Measurements from ENCODE around the gene GALNS.
"Not testable (repeated sequence)": the region's sequence is repeated elsewhere in the genome, so short reads cannot be mapped to it uniquely, and the experiment has no call there.

GALNS gene

DNA sequence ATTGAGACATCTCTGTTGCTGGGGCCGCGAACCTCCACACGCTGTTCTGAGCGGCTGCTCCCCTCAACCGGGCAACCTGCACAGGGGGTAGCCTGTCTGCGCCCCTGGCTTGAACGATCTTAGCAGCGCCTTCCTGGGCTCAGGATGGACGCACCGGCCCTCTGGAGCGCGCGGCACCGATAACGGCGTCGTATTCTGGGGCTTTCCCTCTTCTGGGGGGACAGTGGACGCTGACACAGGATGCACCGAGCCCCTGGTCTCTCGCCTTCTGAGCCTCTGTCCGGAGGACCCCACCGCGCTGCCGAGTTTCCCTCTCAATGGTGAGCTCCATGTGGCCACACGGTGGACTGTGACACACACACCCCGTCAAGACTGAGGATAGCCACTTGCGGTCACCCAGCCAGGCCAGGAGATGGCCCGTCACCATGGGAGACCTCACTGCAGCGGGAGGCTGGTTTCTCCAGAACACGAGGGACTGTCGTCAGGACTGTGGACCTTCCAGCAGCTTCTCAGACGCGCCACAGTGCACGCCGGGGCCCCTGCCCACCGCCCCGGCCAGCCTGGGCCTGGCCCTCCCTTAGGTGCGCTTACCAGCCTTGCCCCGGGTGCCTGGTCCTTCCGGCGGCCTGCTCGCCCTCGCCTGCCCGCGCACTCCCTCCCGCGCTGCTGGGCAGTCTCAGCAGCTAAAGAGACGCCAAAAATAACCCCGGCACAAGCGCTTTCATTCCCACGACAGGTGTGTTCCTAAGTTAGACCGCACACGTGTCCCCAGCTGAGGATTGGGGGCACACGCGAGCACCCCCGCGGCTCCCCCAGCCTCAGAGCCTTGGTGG, 39.7 kb upstream of the GALNS start:
- TF ChIP-seq, protein P1, sequence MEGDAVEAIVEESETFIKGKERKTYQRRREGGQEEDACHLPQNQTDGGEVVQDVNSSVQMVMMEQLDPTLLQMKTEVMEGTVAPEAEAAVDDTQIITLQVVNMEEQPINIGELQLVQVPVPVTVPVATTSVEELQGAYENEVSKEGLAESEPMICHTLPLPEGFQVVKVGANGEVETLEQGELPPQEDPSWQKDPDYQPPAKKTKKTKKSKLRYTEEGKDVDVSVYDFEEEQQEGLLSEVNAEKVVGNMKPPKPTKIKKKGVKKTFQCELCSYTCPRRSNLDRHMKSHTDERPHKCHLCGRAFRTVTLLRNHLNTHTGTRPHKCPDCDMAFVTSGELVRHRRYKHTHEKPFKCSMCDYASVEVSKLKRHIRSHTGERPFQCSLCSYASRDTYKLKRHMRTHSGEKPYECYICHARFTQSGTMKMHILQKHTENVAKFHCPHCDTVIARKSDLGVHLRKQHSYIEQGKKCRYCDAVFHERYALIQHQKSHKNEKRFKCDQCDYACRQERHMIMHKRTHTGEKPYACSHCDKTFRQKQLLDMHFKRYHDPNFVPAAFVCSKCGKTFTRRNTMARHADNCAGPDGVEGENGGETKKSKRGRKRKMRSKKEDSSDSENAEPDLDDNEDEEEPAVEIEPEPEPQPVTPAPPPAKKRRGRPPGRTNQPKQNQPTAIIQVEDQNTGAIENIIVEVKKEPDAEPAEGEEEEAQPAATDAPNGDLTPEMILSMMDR (IDR thresholded peaks at IDR 0.05; ENCODE audit: unreplicated experiment in 3 of 3): no peak
- Mint-ChIP-seq H3K9me3 (no peaks in the 10 kb centered on the region), H3K27ac (no peak overlapping the region), H3K4me3 (peak overlapping the region in 2 of 3 experiments; percentile 54 to 76), H3K27me3 (ENCODE audit: low read depth) (no peaks in the 10 kb centered on the region), H3K36me3 (ENCODE audit: low read depth) (no peaks in the 10 kb centered on the region), H3K4me1 (peaks cover 15% of the 10 kb centered on the region)

DNA sequence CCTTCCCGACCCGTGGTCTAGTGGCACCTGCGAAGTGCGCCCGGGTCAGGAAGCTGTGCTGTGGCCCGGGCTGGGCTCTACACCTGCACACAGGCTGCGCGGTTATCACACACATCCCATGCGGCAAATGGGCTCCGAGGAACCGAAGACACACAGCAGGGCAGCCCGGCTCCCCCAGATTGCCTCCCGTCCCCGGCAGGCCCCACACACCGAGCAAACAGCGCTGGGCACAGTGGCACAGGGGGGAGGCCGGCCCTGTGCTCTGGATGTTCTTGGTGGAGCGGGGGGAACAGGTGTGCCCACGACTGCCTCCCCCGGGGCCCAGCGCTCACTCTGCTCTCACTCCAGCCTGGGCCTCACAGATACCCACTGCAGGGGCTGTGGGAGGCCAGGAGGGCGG, 38.6 kb upstream of the GALNS start:
- no peak overlapping the region for H3K27ac Mint-ChIP-seq
- no peaks in the 10 kb centered on the region for H3K27me3 Mint-ChIP-seq (ENCODE audit: low read depth)
- no peaks in the 10 kb centered on the region for H3K36me3 Mint-ChIP-seq (ENCODE audit: low read depth)
- peaks cover 15% of the 10 kb centered on the region for H3K4me1 Mint-ChIP-seq
- no peaks in the 10 kb centered on the region for H3K9me3 Mint-ChIP-seq
- H3K4me3 Mint-ChIP-seq: peak overlapping the region in 1 of 3 experiments; percentile 61
- TF ChIP-seq, protein P1 (IDR thresholded peaks at IDR 0.05; ENCODE audit: unreplicated experiment in 3 of 3): no peak

DNA sequence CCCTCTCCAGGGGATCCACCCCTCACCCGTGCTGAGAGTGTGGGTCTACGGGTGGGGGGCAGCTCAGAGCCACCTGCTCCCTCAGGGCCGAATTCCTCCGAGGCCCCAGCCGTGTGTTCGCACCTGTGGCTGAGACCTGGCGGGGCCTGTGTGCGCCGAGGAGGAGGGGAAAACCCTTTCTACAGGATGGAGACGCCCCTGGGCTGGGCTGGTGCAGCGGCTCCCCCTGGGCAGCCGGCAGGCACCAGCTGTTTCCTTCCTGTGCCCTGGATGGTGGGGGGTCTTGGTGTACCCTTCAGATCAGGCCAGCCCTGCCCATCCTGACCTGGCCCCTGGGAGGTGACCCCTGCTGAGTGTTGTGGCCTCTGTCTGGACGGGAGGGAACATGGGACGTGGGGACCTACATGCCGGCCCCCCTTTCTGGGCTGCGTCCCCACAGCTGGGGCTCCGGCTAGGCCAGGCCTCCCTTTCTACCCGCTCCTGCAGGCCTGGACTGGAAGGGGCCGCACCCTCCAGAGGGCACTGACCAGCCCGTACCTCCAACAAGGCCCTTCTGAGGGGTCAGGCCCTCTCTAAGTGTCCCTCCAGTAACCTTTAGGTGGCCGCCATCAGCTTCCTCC, 38.0 kb upstream of the GALNS start:
- H3K4me1 Mint-ChIP-seq: peaks cover 15% of the 10 kb centered on the region
- H3K4me3 Mint-ChIP-seq: peak overlapping the region in 2 of 3 experiments; percentile 34 to 70
- TF ChIP-seq, protein P1 (IDR thresholded peaks at IDR 0.05; ENCODE audit: unreplicated experiment in 3 of 3): no peak
- H3K36me3 Mint-ChIP-seq (ENCODE audit: low read depth): no peaks in the 10 kb centered on the region
- no peak overlapping the region for H3K27ac Mint-ChIP-seq
- H3K9me3 Mint-ChIP-seq: no peaks in the 10 kb centered on the region
- no peaks in the 10 kb centered on the region for H3K27me3 Mint-ChIP-seq (ENCODE audit: low read depth)

DNA sequence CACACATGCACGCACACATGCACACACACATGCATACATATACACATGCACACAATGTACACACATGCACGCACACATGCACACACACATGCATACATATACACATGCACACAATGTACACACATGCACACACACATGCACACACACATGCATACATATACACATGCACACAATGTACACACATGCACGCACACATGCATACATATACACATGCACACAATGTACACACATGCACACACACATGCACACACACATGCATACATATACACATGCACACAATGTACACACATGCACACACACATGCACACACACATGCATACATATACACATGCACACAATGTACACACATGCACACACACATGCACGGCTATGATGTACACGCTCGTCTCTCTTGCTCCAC, 37.5 kb upstream of the GALNS start:
- not testable (repeated sequence) for H3K27me3 Mint-ChIP-seq (ENCODE audit: low read depth); H3K36me3 Mint-ChIP-seq (ENCODE audit: low read depth); H3K27ac Mint-ChIP-seq; H3K9me3 Mint-ChIP-seq
- Mint-ChIP-seq H3K4me1 (peaks cover 15% of the 10 kb centered on the region), H3K4me3 (peak overlapping the region in 2 of 3 experiments; percentile 34 to 70)

DNA sequence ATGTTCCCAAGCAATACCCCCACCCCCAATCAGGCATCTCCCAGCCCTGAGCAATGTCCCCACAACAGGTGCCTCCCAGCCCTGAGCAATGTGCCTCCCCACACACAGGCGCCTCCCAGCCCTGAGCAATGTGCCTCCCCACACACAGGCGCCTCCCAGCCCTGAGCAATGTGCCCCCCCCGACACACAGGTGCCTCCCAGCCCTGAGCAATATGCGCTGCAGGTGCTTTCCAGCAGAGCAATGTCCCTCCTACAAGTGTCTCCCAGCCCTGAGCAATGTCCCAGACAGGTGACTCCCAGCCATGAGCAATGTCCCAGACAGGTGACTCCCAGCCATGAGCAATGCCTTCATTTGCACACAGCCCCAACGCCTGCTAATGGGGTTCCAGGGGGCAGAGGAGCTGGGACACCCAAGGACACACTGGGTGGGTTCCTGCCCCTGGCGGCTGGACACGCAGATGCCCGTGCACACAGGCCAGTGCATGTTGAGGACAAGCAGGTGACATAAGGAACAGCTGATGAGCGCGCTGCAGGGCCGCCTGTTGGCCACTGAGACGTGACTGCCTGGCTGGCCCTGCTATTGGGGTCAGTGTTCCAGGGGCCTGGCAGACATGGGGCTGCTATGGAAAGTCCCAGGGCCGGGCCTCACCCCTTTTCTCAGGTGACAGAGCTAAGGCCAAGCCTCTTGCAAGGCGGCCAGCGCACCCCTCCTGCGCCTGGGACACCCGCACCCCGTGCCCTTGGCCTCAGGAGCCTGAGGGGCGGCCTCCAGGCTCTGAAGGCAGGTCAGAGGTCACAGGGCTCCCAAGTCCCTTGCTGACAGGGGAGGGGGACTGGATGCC, 36.6 kb upstream of the GALNS start:
- H3K27ac Mint-ChIP-seq: no peak overlapping the region
- H3K4me1 Mint-ChIP-seq: peaks cover 15% of the 10 kb centered on the region
- peak overlapping the region in 1 of 3 experiments; percentile 53 for H3K4me3 Mint-ChIP-seq
- no peaks in the 10 kb centered on the region for H3K36me3 Mint-ChIP-seq (ENCODE audit: low read depth)
- H3K9me3 Mint-ChIP-seq: no peaks in the 10 kb centered on the region
- no peaks in the 10 kb centered on the region for H3K27me3 Mint-ChIP-seq (ENCODE audit: low read depth)
- TF ChIP-seq, protein P1 (IDR thresholded peaks at IDR 0.05; ENCODE audit: unreplicated experiment in 3 of 3): no peak

DNA sequence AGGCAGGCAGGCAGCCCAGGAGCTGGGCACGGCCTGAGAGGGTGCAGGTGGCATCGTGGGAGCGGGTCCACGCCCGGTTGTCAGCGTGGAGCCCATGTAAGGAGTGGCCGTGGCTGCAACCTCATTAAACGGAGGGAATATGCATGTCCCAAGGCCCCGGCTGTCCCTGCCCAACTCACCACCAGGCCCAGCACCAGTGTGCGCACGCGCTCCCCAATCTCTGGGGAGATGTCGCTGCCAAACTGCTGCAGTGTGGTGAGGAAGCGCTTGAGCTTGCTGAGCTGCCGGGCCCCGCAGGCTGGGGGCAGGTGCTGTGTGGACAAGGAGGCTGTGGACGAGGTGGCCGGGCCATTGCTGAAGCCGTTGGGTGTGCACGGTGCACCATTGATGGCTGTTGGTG, 35.3 kb upstream of the GALNS start:
- TF ChIP-seq, protein P1 (IDR thresholded peaks at IDR 0.05; ENCODE audit: unreplicated experiment in 3 of 3): no peak
- Mint-ChIP-seq H3K36me3 (ENCODE audit: low read depth) (no peaks in the 10 kb centered on the region), H3K4me1 (peaks cover 18% of the 10 kb centered on the region), H3K27me3 (ENCODE audit: low read depth) (peaks cover 1% of the 10 kb centered on the region), H3K27ac (no peak overlapping the region), H3K9me3 (no peaks in the 10 kb centered on the region), H3K4me3 (peak overlapping the region in 2 of 3 experiments; percentile 5 to 61)
